NCI-H510A treated with DMSO at 0.1 percent for 48 hours (cell line): ENCODE data around the gene DCPS.
"Not testable (repeated sequence)": the region's sequence is repeated elsewhere in the genome, so short reads cannot be mapped to it uniquely, and the experiment has no call there.

Experiments
- DNase-seq: peaks from one replicate; lab custom pipeline; 2025; lab: John Stamatoyannopoulos, UW

Gene DCPS

GRCh38 chr11:126384449-126385070 is 80.7 kb downstream of the DCPS start:
- no peak for DNase-seq

- DNase-seq, result no peak
Observed at GRCh38 chr11:126385991-126386728, 82.3 kb downstream of the DCPS start.

- peak; percentile 54 for DNase-seq
Observed at GRCh38 chr11:126386729-126387071, 82.8 kb downstream of the DCPS start.

GRCh38 chr11:126387857-126388256 is 84.0 kb downstream of the DCPS start:
- no peak for DNase-seq

GRCh38 chr11:126390272-126390867 is 86.5 kb downstream of the DCPS start:
- DNase-seq, result no peak

- no peak for DNase-seq
Observed at GRCh38 chr11:126391286-126391954, 87.6 kb downstream of the DCPS start.

- no peak for DNase-seq
Observed at GRCh38 chr11:126391970-126392632, 88.2 kb downstream of the DCPS start.

GRCh38 chr11:126392633-126393013 is 88.8 kb downstream of the DCPS start:
- no peak for DNase-seq

GRCh38 chr11:126393143-126393542 is 89.3 kb downstream of the DCPS start:
- no peak for DNase-seq

GRCh38 chr11:126394036-126394435 is 90.2 kb downstream of the DCPS start:
- DNase-seq, result no peak

- not testable (repeated sequence) for DNase-seq
Observed at GRCh38 chr11:126394634-126395072, 90.8 kb downstream of the DCPS start.
